HepG2 (cell line): ENCODE data around the gene PRKAG1. TPM values are rescaled to one million over a fixed set of nuclear protein-coding genes. Genes with fewer than 3 reads are reported as not detected.

Source experiments
- CCDC6 ChIP-seq: sonication (generic); formaldehyde crosslinking; IDR thresholded peaks from 2 replicates; pipeline ENCODE4 v1.8.1; 2022; ENCODE audit warnings: mild to moderate bottlenecking, missing genetic modification reagents, moderate library complexity
- EED ChIP-seq: sonication (generic); formaldehyde crosslinking; IDR thresholded peaks from 2 replicates; pipeline ENCODE4 v1.5.0; 2020; ENCODE audit warnings: mild to moderate bottlenecking, missing genetic modification reagents
- FOXC1 ChIP-seq: sonication (generic); formaldehyde crosslinking; IDR thresholded peaks from 2 replicates; pipeline ENCODE4 v1.8.0; 2022; ENCODE audit warnings: mild to moderate bottlenecking, missing genetic modification reagents, borderline replicate concordance
- HOXA3 ChIP-seq: sonication (generic); formaldehyde crosslinking; IDR thresholded peaks from 2 replicates; pipeline ENCODE4 v1.5.0; 2020; ENCODE audit warnings: missing genetic modification reagents
- IKZF1 ChIP-seq: fragments of 450-650 bp; IDR thresholded peaks from 2 replicates; pipeline ENCODE4 v1.7.1; 2016
- KDM6A ChIP-seq: IDR thresholded peaks from 2 replicates; pipeline ENCODE4 v1.6.1; 2016; ENCODE audit warnings: low read depth
- KLF9 ChIP-seq: IDR thresholded peaks from 2 replicates; pipeline ENCODE4 v1.6.1; 2016; ENCODE audit warnings: low read depth
- PPARG ChIP-seq: conservative IDR thresholded peaks from 2 replicates; pipeline ENCODE4 v1.6.1; 2016; ENCODE audit warnings: missing biosample characterization, missing genetic modification reagents
- STAG1 ChIP-seq: sonication (generic); formaldehyde crosslinking; IDR thresholded peaks from 2 replicates; pipeline ENCODE4 v1.4.0; 2020; ENCODE audit warnings: missing genetic modification reagents
- TOE1 ChIP-seq: sonication (generic); formaldehyde crosslinking; IDR thresholded peaks from 2 replicates; pipeline ENCODE4 v1.4.0; 2020; ENCODE audit warnings: mild to moderate bottlenecking, missing genetic modification reagents
- ZBTB8A ChIP-seq: sonication (generic); formaldehyde crosslinking; IDR thresholded peaks from 2 replicates; pipeline ENCODE4 v1.4.0; 2020; ENCODE audit warnings: mild to moderate bottlenecking, low read depth, missing genetic modification reagents, borderline replicate concordance
- ZEB1 ChIP-seq: IDR thresholded peaks from 2 replicates; pipeline ENCODE4 v1.6.1; 2012; ENCODE audit warnings: mild to moderate bottlenecking, low read depth, inconsistent platforms; ENCODE audit not compliant: insufficient replicate concordance
- ZNF180 ChIP-seq: sonication (generic); formaldehyde crosslinking; IDR thresholded peaks from 2 replicates; pipeline ENCODE4 v1.4.0; 2020; ENCODE audit warnings: low read depth, missing genetic modification reagents, borderline replicate concordance
- ZNF3 ChIP-seq: IDR thresholded peaks from 2 replicates; pipeline ENCODE4 v1.7.0; 2017; ENCODE audit warnings: inconsistent platforms
- ZNF543 ChIP-seq: sonication (generic); formaldehyde crosslinking; IDR thresholded peaks from 2 replicates; pipeline ENCODE4 v1.4.0; 2020; ENCODE audit warnings: mild to moderate bottlenecking, missing genetic modification reagents
- ZNF652 ChIP-seq: IDR thresholded peaks from 2 replicates; pipeline ENCODE4 v1.6.1; 2016; ENCODE audit warnings: low read depth, borderline replicate concordance
- ZNF772 ChIP-seq: sonication (generic); formaldehyde crosslinking; IDR thresholded peaks from 2 replicates; pipeline ENCODE4 v1.5.0; 2020; ENCODE audit warnings: mild to moderate bottlenecking, missing genetic modification reagents
- ZSCAN9 ChIP-seq: IDR thresholded peaks from 2 replicates; pipeline ENCODE4 v1.6.1; 2016; ENCODE audit warnings: borderline replicate concordance
- polyA plus RNA-seq, 8 experiments: library from polyadenylated mRNA; depleted of rRNA in 3 of 8; stranded (reverse) in 7 of 8; unstranded in 1 of 8; fragments of >200 nt; fragmentation: Illumina TruSeq in 4 of 8; extraction: Trizol in 4 of 8; gene quantifications; 2 replicates each; pipeline versions ENCODE4 v1.2.1 to v1.2.3, GENCODE V29; 2011 to 2016; ENCODE audit warnings: low read depth in 4 of 8, missing spikeins in 1 of 8, mixed read lengths in 1 of 8; ENCODE audit not compliant: insufficient read depth in 1 of 8
- total RNA-seq, 5 experiments: library from RNA; depleted of rRNA; stranded (reverse); fragments of >200 nt; fragmentation: Illumina TruSeq; extraction: Trizol; gene quantifications; 2 replicates each; pipeline ENCODE4 v1.2.3, GENCODE V29; 2016; ENCODE audit warnings: low read depth in 1 of 5
- TF ChIP-seq, protein P1 (sequence below): IDR thresholded peaks from 2 replicates; pipeline ENCODE4 v1.6.1; 2012; ENCODE audit warnings: low read depth, low read length, improper control_type of control experiment
- TF ChIP-seq, protein P2 (sequence below): sonication (generic); formaldehyde crosslinking; IDR thresholded peaks from 2 replicates; pipeline ENCODE4 v1.8.1; 2023; ENCODE audit warnings: mild to moderate bottlenecking, inconsistent platforms, moderate library complexity, missing genetic modification reagents, borderline replicate concordance
- TF ChIP-seq, protein P3 (sequence below): sonication (generic); formaldehyde crosslinking; IDR thresholded peaks from 2 replicates; pipeline ENCODE4 v1.4.0; 2020; ENCODE audit warnings: missing genetic modification reagents, borderline replicate concordance
- TF ChIP-seq, protein P4 (sequence below): sonication (generic); formaldehyde crosslinking; IDR thresholded peaks from 2 replicates; pipeline ENCODE4 v1.5.1; 2020; ENCODE audit warnings: mild to moderate bottlenecking, missing genetic modification reagents
- TF ChIP-seq, protein P5 (sequence below): sonication (generic); formaldehyde crosslinking; IDR thresholded peaks from 2 replicates; pipeline ENCODE4 v1.4.0; 2020; ENCODE audit warnings: mild to moderate bottlenecking, missing genetic modification reagents

Gene PRKAG1
- total and polyA plus RNA-seq, 2 of the 13 experiments (the other 11 are each of a cell fraction or from before 2014, with no cell fraction given): 26.1 to 32.8 TPM

DNA sequence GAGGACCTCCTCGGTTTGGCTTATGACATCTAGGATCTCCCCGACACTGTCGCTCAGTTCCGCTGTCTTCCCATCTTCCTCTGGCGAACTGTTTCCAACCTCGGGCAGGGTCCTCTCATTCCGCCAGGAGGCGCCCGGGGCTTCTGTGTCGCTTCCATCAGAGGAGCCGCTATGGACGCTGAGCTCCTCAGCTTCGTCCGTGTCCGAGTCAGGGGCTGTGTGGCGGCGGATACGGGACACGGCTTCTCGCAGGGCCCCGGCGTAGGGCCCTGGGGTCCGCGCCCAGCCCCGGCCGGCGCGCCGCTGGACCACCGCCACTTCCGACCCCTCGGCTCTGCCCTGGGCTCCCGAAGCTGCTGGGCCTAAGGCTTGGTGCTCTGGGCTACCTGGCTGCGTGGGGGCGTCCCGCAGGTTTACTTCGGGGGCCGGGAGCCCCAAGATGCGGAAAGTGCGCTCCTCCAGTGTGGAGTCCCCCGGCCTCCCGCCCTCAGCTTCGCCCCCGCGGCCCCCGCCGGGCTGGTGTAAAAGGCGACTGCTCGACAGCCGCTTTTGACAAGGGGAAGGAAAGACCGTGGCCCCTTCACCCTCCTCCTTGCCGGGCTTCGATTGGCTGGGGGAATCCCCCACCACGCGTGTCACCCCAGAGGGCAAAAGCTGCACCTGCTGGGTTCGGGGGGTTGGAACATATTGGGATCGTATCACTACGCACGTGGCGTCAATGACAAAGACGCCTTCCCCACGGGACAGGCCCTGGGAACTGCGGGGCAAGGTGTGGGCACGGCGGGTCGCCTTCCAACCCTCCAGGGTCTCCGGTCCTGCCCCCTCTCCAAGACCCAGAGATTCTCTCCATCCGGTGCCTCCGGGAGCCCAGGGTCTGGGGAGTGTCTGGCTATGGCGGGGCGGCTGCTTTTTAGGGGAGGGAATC is 21.5 kb downstream of the PRKAG1 start (continued):
- TF ChIP-seq, protein P1, sequence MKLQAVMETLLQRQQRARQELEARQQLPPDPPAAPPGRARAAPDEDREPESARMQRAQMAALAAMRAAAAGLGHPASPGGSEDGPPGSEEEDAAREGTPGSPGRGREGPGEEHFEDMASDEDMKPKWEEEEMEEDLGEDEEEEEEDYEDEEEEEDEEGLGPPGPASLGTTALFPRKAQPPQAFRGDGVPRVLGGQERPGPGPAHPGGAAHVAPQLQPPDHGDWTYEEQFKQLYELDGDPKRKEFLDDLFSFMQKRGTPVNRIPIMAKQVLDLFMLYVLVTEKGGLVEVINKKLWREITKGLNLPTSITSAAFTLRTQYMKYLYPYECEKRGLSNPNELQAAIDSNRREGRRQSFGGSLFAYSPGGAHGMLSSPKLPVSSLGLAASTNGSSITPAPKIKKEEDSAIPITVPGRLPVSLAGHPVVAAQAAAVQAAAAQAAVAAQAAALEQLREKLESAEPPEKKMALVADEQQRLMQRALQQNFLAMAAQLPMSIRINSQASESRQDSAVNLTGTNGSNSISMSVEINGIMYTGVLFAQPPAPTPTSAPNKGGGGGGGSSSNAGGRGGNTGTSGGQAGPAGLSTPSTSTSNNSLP: no peak
- no peak for TF ChIP-seq HOXA3 (CRISPR knock-in tag)
- no peak for TF ChIP-seq ZEB1
- no peak for TF ChIP-seq ZBTB8A (CRISPR knock-in tag)
- TF ChIP-seq ZNF652: no peak
- TF ChIP-seq, protein P2, sequence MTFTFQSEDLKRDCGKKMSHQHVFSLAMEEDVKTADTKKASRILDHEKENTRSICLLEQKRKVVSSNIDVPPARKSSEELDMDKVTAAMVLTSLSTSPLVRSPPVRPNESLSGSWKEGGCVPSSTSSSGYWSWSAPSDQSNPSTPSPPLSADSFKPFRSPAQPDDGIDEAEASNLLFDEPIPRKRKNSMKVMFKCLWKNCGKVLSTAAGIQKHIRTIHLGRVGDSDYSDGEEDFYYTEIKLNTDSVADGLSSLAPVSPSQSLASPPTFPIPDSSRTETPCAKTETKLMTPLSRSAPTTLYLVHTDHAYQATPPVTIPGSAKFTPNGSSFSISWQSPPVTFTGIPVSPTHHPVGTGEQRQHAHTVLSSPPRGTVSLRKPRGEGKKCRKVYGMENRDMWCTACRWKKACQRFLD (CRISPR knock-in tag): no peak
- no peak for TF ChIP-seq TOE1 (CRISPR knock-in tag)
- no peak for TF ChIP-seq EED (CRISPR knock-in tag)
- TF ChIP-seq ZNF772 (CRISPR knock-in tag): no peak
- TF ChIP-seq KDM6A (CRISPR knock-in tag): no peak
- TF ChIP-seq ZNF3 (CRISPR knock-in tag): no peak
- no peak for TF ChIP-seq ZNF543 (CRISPR knock-in tag)
- no peak for TF ChIP-seq IKZF1
- peak; percentile 61 for TF ChIP-seq STAG1 (CRISPR knock-in tag)
- TF ChIP-seq ZSCAN9 (CRISPR knock-in tag): 0 out of 2 replicates have a peak, but pooled peaks have one; percentile 37
- TF ChIP-seq, protein P3, sequence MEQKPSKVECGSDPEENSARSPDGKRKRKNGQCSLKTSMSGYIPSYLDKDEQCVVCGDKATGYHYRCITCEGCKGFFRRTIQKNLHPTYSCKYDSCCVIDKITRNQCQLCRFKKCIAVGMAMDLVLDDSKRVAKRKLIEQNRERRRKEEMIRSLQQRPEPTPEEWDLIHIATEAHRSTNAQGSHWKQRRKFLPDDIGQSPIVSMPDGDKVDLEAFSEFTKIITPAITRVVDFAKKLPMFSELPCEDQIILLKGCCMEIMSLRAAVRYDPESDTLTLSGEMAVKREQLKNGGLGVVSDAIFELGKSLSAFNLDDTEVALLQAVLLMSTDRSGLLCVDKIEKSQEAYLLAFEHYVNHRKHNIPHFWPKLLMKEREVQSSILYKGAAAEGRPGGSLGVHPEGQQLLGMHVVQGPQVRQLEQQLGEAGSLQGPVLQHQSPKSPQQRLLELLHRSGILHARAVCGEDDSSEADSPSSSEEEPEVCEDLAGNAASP (CRISPR knock-in tag): no peak
- no peak for TF ChIP-seq ZNF180 (CRISPR knock-in tag)
- TF ChIP-seq, protein P4, sequence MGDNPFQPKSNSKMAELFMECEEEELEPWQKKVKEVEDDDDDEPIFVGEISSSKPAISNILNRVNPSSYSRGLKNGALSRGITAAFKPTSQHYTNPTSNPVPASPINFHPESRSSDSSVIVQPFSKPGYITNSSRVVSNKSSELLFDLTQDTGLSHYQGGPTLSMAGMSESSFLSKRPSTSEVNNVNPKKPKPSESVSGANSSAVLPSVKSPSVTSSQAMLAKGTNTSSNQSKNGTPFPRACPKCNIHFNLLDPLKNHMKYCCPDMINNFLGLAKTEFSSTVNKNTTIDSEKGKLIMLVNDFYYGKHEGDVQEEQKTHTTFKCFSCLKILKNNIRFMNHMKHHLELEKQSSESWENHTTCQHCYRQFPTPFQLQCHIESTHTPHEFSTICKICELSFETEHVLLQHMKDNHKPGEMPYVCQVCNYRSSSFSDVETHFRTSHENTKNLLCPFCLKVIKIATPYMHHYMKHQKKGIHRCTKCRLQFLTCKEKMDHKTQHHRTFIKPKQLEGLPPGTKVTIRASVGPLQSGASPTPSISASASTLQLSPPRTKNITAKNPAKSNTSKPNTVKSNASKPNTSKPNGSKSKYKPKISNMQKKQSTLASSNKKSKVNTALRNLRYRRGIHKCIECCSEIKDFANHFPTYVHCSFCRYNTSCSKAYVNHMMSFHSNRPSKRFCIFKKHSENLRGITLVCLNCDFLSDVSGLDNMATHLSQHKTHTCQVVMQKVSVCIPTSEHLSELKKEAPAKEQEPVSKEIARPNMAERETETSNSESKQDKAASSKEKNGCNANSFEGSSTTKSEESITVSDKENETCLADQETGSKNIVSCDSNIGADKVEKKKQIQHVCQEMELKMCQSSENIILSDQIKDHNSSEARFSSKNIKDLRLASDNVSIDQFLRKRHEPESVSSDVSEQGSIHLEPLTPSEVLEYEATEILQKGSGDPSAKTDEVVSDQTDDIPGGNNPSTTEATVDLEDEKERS (CRISPR knock-in tag): no peak
- no peak for TF ChIP-seq KLF9 (CRISPR knock-in tag)
- TF ChIP-seq, protein P5, sequence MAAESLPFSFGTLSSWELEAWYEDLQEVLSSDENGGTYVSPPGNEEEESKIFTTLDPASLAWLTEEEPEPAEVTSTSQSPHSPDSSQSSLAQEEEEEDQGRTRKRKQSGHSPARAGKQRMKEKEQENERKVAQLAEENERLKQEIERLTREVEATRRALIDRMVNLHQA: no peak
- no peak; the same call in 1 of the 2 replicates for TF ChIP-seq FOXC1 (CRISPR knock-in tag)
- TF ChIP-seq PPARG (CRISPR knock-in tag): no peak
- TF ChIP-seq CCDC6: no peak
